GM23248 (cell line): ENCODE data around the gene HDAC6.

Experiments
- EZH2 ChIP-seq: fragments of 200-600 bp; sonication (generic); IDR thresholded peaks from 2 replicates; pipeline ENCODE4 v1.6.1; 2018; ENCODE audit warnings: antibody characterized with exemption, mild to moderate bottlenecking; ENCODE audit not compliant: insufficient read depth, poor library complexity, severe bottlenecking
- EZH2phosphoT487 ChIP-seq: fragments of 200-600 bp; sonication (generic); IDR thresholded peaks from 2 replicates; pipeline ENCODE4 v1.6.1; 2018; ENCODE audit warnings: antibody characterized with exemption, moderate library complexity, mild to moderate bottlenecking, low read depth; ENCODE audit not compliant: insufficient read depth

DNA sequence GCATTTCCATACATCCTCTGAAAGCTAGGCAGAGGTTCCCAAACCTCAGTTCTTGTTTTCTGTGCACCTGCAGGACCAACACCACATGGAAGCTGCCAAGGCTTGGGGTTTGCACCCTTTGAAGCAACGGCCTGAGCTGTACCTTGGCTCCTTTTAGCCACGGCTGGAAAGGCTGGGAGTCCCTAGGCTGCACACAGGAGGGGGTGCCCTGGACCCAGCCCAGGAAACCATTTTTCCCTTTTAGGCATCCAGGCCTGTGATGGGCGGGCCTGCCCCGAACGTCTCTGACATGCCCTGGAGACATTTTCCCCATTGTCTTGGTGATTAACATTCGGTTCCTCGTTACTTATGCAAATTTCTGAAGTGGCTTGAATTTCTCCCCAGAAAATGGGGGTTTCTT is 51.0 kb downstream of the HDAC6 start:
- TF ChIP-seq EZH2, result no peak
- no peak for TF ChIP-seq EZH2phosphoT487
